Measurements from ENCODE around the gene LPIN3. TPM values are rescaled to one million over a fixed set of nuclear protein-coding genes. Genes with fewer than 3 reads are reported as not detected.

LPIN3 gene
- polyA plus RNA-seq, 1 donor = 15.9 TPM

- no peak for DNase-seq
Observed at GRCh38 chr20:41318271-41318649, 22.4 kb upstream of the LPIN3 start.

- no peak for DNase-seq
Observed at GRCh38 chr20:41320441-41320840, 20.2 kb upstream of the LPIN3 start.

GRCh38 chr20:41320976-41321375, 19.6 kb upstream of the LPIN3 start:
- no peak for DNase-seq

- DNase-seq = no peak
Observed at GRCh38 chr20:41327178-41327577, 13.4 kb upstream of the LPIN3 start.

- no peak for DNase-seq
Observed at GRCh38 chr20:41329435-41330342, 10.9 kb upstream of the LPIN3 start.

GRCh38 chr20:41330343-41330720, 10.3 kb upstream of the LPIN3 start:
- no peak for DNase-seq

- no peak for DNase-seq
Observed at GRCh38 chr20:41330941-41331340, 9.7 kb upstream of the LPIN3 start.

GRCh38 chr20:41331731-41332130, 8.9 kb upstream of the LPIN3 start:
- DNase-seq = no peak

GRCh38 chr20:41334036-41334435, 6.6 kb upstream of the LPIN3 start:
- DNase-seq = no peak

GRCh38 chr20:41334443-41335421, 5.9 kb upstream of the LPIN3 start:
- no peak for DNase-seq

- no peak for DNase-seq
Observed at GRCh38 chr20:41335591-41335990, 5.0 kb upstream of the LPIN3 start.

GRCh38 chr20:41336711-41337492, 3.7 kb upstream of the LPIN3 start:
- no peak for DNase-seq

GRCh38 chr20:41339957-41340326, 679 bp upstream of the LPIN3 start:
- DNase-seq = peak; percentile 63

- DNase-seq = no peak
Observed at GRCh38 chr20:41342474-41343464, 2.1 kb downstream of the LPIN3 start.

GRCh38 chr20:41344477-41344876, 3.9 kb downstream of the LPIN3 start:
- no peak for DNase-seq

- DNase-seq = no peak
Observed at GRCh38 chr20:41344938-41345728, 4.5 kb downstream of the LPIN3 start.

GRCh38 chr20:41345729-41346067, 5.1 kb downstream of the LPIN3 start:
- DNase-seq = no peak

- no peak for DNase-seq
Observed at GRCh38 chr20:41347523-41348429, 7.2 kb downstream of the LPIN3 start.

Measured in left kidney (tissue), 2 donors.